Fibroblast of villous mesenchyme (primary cell): ENCODE results near the gene PTPRK. TPM values are rescaled to one million over a fixed set of nuclear protein-coding genes. Genes with fewer than 3 reads are reported as not detected.
A peak's percentile ranks its signal among the peaks of the same experiment; 100 is the strongest.

Experiments
- DNase-seq: peaks from one replicate; pipeline ENCODE4 v3.0.0-alpha.2; 2010; ENCODE audit warnings: low read depth
- H3K4me3 ChIP-seq: 2 replicates; pipeline ENCODE4 v1.5.1; 2011; ENCODE audit warnings: low read depth, mild to moderate bottlenecking, low read length
- CTCF ChIP-seq: IDR thresholded peaks from 2 replicates; pipeline ENCODE4 v1.5.1; 2012; ENCODE audit warnings: low read depth, mild to moderate bottlenecking, low read length; ENCODE audit not compliant: insufficient read depth
- total RNA-seq: library from RNA; depleted of rRNA; stranded (reverse); fragments of >200 nt; gene quantifications from 2 replicates; pipeline ENCODE4 v1.2.3, GENCODE V29; 2012

Gene PTPRK
- total RNA-seq, 1 donor = 70.0 TPM

DNA sequence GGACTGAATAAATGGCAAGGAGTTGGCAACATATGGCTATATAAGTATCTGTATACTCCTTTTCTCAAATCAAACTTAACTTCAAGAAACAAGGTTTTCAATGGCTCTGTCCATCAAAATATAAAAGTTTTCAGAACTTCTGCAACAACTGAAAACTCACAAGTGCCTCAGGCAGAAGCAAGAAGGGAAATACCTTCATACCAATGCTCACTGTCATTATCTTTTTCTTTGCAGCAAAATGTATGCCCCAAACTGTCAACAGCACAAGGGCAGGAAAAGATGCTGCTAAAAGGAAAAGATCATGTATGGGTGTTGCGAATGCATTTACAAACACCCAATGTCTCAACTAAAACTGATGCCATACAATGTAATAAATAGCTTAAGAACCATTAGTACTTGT, 45.9 kb downstream of the PTPRK start:
- no peak overlapping the region for H3K4me3 ChIP-seq
- TF ChIP-seq CTCF = no peak
- DNase-seq = peak; percentile 22

- TF ChIP-seq CTCF = no peak
- no peak for DNase-seq
- no peak overlapping the region for H3K4me3 ChIP-seq
These were observed 48.5 kb downstream of the PTPRK start for GRCh38 chr6:128471907-128472306.

DNA sequence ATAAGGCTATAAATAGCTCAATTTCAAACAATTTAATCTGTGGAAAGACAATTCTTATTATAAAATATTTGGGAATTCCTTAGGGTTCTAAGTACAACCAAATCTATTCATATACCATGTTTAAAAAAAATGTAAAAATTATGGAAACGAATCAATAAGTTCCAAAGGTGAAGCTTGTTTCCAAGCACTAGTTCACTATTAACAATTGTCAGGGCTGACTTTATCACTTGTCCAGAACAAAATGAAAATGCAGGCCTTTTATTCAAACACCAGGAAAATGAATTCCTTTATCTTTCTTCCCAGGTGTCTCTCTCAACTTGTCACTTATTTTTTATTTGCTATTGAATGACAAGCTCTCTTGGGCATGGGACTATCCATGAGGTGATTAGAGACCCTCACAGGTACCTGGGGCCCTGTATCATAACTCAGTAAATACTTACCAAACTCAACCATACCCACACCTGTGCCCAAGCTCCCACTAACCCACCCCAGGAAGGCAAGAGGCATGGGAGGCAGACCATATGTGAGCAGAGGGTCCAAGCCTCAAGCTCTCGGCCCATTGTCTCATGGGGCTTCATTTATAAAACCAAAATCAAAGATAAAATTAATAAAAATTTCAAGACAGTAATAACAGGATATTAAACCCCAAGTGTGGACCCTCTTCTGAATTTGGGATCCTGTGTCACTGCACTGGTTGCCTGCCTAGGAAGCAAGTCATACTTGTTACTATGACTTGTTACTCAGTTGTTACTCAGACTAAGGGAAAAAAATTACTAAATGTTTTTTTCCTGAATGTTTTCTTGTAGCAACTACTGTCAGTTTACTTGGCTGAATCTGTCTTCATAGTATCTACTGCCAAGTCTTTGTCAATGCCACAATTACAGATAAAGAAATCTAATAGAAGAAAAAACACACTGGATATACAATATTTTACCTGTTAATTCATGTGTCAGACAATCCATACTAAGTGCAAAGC, 54.7 kb downstream of the PTPRK start:
- no peak for DNase-seq
- no peak overlapping the region for H3K4me3 ChIP-seq
- no peak for TF ChIP-seq CTCF

DNA sequence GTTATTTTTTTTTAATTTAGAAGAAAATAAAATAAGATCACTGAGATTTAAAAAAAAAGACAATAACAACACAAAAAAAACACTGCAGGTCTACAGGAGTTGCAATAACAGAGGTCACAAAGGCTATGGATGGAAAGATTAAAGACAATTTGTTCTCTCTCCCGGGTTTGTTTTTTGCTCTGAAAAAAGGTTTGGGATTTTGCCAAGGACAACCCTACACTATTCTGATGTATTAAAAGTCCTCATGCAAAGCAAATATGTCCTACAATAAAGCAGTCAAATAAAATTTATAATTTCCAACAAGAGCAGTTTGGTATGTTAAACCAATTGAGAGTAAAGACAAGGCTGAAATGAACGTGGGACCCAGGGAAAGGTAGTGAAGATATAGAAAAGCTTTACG, 55.6 kb downstream of the PTPRK start:
- no peak overlapping the region for H3K4me3 ChIP-seq
- DNase-seq = no peak
- no peak for TF ChIP-seq CTCF

- no peak for TF ChIP-seq CTCF
- H3K4me3 ChIP-seq = no peak overlapping the region
- DNase-seq = peak; percentile 8
These were observed 56.5 kb downstream of the PTPRK start for GRCh38 chr6:128463942-128464341.

DNA sequence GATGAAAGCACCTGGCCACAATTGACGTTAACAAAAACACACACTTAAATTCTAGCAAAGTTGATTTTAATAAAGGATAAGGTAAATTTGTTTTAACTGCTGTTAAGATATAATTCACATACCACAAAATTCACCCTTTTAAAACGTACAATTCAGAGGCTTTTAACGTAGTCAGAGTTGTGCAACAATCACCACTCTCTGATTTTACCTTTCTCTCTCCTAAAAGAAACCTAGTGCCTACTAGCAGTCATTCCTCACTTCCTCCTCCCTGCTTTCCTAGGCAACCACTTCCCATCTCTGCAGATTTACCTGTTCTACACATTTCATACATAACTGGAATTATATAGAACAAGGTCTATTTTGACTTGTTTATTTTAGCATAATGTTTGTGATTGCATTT, 58.9 kb downstream of the PTPRK start:
- no peak overlapping the region for H3K4me3 ChIP-seq
- TF ChIP-seq CTCF = no peak
- DNase-seq = no peak
